ENCODE data around the gene ZNF320.

Gene ZNF320

GRCh38 chr19:52943884-52944643 is 46.6 kb upstream of the ZNF320 start:
- Histone ChIP-seq H3K4me3 (ENCODE audit: low read length) (no peak overlapping the region), H3K9me3 (ENCODE audit: insufficient read depth, low read length) (peaks cover 6% of the 10 kb centered on the region; the same call in 1 of the 2 replicates), H3K4me1 (ENCODE audit: low read length) (peaks cover 12% of the 10 kb centered on the region; the same call in 1 of the 2 replicates), H4K20me1 (ENCODE audit: insufficient read depth, low read length) (no peaks in the 10 kb centered on the region), H3K9ac (ENCODE audit: low read length) (no peak overlapping the region), H3K4me2 (ENCODE audit: low read length) (no peak overlapping the region), H3K27ac (ENCODE audit: low read length) (no peak overlapping the region), H2AFZ (ENCODE audit: low read depth, low read length) (no peak overlapping the region), H3K36me3 (replicated peaks; ENCODE audit: low read depth, low read length) (peaks cover 24% of the 10 kb centered on the region), H3K27me3 (ENCODE audit: low read depth, low read length) (no peaks in the 10 kb centered on the region), H3K79me2 (ENCODE audit: low read length) (peaks cover 33% of the 10 kb centered on the region)
- TF ChIP-seq CTCF (IDR thresholded peaks at IDR 0.05; ENCODE audit: low read depth, low read length) = no peak
- TF ChIP-seq EZH2phosphoT487 (IDR thresholded peaks at IDR 0.05; ENCODE audit: low read depth) = no peak

- Histone ChIP-seq H3K9ac (ENCODE audit: low read length) (peak overlapping the region; percentile 62), H3K36me3 (replicated peaks; ENCODE audit: low read depth, low read length) (peaks cover 20% of the 10 kb centered on the region), H4K20me1 (ENCODE audit: insufficient read depth, low read length) (no peaks in the 10 kb centered on the region), H3K4me2 (ENCODE audit: low read length) (peak overlapping the region; percentile 66), H3K4me3 (ENCODE audit: low read length) (peak overlapping the region; percentile 84), H3K4me1 (ENCODE audit: low read length) (peaks cover 18% of the 10 kb centered on the region; the same call in 1 of the 2 replicates), H3K27me3 (ENCODE audit: low read depth, low read length) (no peaks in the 10 kb centered on the region), H3K9me3 (ENCODE audit: insufficient read depth, low read length) (peaks cover 4% of the 10 kb centered on the region; the same call in 1 of the 2 replicates), H3K79me2 (ENCODE audit: low read length) (peaks cover 40% of the 10 kb centered on the region), H3K27ac (ENCODE audit: low read length) (no peak overlapping the region), H2AFZ (ENCODE audit: low read depth, low read length) (no peak overlapping the region)
- TF ChIP-seq CTCF (IDR thresholded peaks at IDR 0.05; ENCODE audit: low read depth, low read length) (no peak), EZH2phosphoT487 (IDR thresholded peaks at IDR 0.05; ENCODE audit: low read depth) (no peak)
Observed at GRCh38 chr19:52943134-52943883, 45.9 kb upstream of the ZNF320 start.

GRCh38 chr19:52942386-52943133 is 45.1 kb upstream of the ZNF320 start:
- Histone ChIP-seq H2AFZ (ENCODE audit: low read depth, low read length) (peak overlapping the region; percentile 63; the same call in 1 of the 2 replicates), H4K20me1 (ENCODE audit: insufficient read depth, low read length) (no peaks in the 10 kb centered on the region), H3K79me2 (ENCODE audit: low read length) (peaks cover 48% of the 10 kb centered on the region), H3K27ac (ENCODE audit: low read length) (peak overlapping the region; percentile 68), H3K4me2 (ENCODE audit: low read length) (peak overlapping the region; percentile 66), H3K9ac (ENCODE audit: low read length) (peak overlapping the region; percentile 96), H3K4me3 (ENCODE audit: low read length) (peak overlapping the region; percentile 84), H3K4me1 (ENCODE audit: low read length) (peaks cover 22% of the 10 kb centered on the region), H3K9me3 (ENCODE audit: insufficient read depth, low read length) (no peaks in the 10 kb centered on the region), H3K27me3 (ENCODE audit: low read depth, low read length) (no peaks in the 10 kb centered on the region), H3K36me3 (replicated peaks; ENCODE audit: low read depth, low read length) (peaks cover 18% of the 10 kb centered on the region)
- no peak for TF ChIP-seq CTCF (IDR thresholded peaks at IDR 0.05; ENCODE audit: low read depth, low read length)
- TF ChIP-seq EZH2phosphoT487 (IDR thresholded peaks at IDR 0.05; ENCODE audit: low read depth) = no peak
